HG03558 (cell line): ENCODE data around the gene SMARCC2.
"Not testable (repeated sequence)": the region's sequence is repeated elsewhere in the genome, so short reads cannot be mapped to it uniquely, and the experiment has no call there.

Source experiments
- ATAC-seq: cut with Tn5 transposase; IDR thresholded peaks from one replicate; pipeline ENCODE4 v1.9.1; 2021; ENCODE audit warnings: moderate number of reproducible peaks; ENCODE audit not compliant: unreplicated experiment; ENCODE audit errors: extremely low read depth

Gene SMARCC2

GRCh38 chr12:56213878-56214277 lies 24.6 kb upstream of the SMARCC2 start:
- ATAC-seq, result no peak

DNA sequence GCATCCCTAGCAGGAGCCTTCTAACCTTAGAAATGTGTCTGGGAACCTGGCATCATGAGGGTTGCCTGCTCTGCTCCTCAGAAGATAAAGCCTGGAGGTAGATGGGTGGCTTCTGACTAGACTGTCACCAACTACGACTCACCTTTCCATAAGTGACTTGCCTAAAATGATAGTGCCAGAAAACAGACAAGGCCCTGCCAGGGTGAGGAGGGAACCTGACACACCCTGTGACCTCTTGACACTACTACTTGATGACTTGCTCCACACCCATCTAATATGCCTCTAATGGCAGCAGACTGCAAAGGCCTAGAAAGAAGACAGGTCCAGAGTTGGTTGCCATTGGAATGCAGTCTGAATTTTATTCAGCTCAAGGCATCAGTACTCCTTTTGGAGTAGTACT lies 23.1 kb upstream of the SMARCC2 start:
- ATAC-seq, result no peak

GRCh38 chr12:56208006-56208405 lies 18.7 kb upstream of the SMARCC2 start:
- ATAC-seq, result no peak

GRCh38 chr12:56206452-56207166 lies 17.3 kb upstream of the SMARCC2 start:
- no peak for ATAC-seq

DNA sequence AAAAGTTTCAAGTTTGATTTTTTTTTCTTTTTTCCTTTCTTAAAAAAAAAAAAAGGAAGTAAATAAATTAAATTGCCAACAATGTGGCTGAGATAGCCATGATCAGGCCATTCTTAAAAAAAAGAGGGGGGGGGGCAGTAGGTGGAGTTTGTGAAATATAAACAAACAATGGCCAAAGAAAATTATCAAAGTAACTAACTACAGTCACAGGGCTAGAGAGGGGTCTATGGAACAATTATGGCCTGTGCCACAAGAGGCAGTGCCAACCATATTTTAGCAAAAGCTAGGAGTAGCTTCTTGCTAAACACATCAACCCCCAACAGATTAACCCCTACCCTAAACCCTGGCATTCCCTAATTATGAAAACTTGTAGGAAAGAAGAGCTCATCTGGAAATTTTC lies 16.2 kb upstream of the SMARCC2 start:
- ATAC-seq, result no peak

DNA sequence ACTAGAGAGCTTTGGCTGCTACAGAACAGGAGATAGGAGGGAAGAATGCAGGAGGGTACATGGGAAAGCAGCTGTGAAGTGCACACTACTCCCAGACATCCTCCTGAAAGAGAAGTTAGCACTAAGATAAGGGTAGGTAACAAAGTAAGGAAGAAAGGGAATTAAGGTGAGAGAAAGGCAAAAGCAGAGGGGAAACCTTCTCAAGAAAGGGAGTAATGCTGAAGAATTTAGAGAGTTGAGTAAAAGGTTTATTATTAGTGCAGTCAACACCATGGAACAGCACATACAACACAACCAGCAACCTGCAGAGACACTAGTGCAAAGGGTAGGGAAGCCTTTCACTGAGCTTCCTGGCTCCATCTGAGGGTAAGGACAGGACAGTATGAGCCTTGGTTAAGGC lies 15.0 kb upstream of the SMARCC2 start:
- ATAC-seq, result no peak

- ATAC-seq, result no peak
Observed at GRCh38 chr12:56202838-56203237, 13.6 kb upstream of the SMARCC2 start.

DNA sequence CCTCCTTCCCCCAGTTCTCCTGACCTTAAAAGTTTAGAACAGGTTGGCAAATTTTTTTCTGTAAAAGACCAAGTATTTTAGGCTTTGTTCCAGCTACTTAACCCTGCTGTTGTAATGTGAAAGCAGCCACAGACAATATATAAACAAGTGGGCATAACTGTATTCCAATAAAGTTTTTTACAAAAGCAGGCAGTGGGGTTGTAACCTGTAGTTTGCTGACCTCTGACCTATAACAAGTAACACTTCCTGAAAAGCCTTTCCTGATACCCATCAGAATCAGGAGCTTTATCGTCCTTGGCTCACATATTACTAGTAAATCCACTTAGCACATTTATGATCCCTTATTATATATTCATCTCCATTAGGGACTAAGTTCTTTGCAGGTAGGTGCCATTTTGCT lies 13.1 kb upstream of the SMARCC2 start:
- ATAC-seq, result no peak

DNA sequence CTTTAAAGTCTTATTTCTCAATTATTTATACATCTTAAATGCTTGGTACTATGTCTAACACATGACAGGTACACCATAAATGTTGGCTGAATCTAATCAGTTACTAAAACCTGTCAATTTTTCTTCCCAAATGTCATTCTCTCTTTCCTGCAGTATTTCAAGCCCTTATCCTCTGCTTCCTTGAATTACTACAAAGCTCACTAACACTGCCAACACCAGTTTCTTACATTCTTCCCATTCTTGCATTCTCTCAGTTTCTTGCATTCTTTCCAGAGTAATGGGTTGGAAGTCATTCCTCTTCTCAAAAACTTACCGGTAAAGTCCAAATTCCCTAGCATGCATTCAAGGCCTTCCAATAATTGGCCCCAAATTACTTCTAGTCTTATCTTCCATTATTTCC lies 9.6 kb upstream of the SMARCC2 start:
- no peak for ATAC-seq

GRCh38 chr12:56197921-56198635 lies 8.8 kb upstream of the SMARCC2 start:
- ATAC-seq, result no peak

DNA sequence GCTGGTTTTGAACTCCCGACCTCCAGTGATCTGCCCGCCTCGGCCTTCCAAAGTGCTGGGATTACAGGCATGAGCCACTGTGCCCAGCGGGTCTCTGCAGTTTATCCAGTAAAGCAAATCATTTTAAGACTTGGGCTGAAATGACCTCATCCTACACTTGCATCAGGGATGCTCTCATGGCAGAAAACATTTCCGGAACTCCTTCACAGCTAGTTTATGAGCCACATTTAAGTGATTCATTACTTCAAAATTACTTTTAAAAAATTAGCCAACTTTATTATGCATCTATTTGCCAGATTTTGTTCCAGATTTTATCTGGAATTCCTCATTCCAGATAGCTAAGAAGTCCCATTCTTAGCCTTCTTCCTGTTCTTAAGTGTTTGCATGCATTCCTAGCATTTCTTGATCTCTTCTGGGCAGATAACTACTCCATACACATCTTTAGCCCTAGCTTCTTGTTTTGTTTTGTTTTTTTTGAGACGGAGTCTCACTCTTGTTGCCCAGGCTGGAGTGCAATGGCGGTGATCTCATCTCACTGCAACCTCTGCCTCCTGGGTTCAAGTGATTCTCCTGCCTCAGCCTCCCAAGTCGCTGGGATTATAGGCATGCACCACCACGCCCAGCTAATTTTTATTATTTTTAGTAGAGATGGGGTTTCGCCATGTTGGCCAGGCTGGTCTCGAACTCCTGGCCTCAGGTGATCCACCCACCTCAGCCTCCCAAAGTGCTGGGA lies 7.7 kb upstream of the SMARCC2 start:
- not testable (repeated sequence) for ATAC-seq

- no peak for ATAC-seq
Observed at GRCh38 chr12:56193025-56193578, 3.8 kb upstream of the SMARCC2 start.

- ATAC-seq, result no peak
Observed at GRCh38 chr12:56192582-56192981, 3.3 kb upstream of the SMARCC2 start.

GRCh38 chr12:56190695-56191155 lies 1.4 kb upstream of the SMARCC2 start:
- ATAC-seq, result no peak

GRCh38 chr12:56189918-56190694 lies 823 bp upstream of the SMARCC2 start:
- ATAC-seq, result no peak

- no peak for ATAC-seq
Observed at GRCh38 chr12:56188778-56189098, 545 bp downstream of the SMARCC2 start.

DNA sequence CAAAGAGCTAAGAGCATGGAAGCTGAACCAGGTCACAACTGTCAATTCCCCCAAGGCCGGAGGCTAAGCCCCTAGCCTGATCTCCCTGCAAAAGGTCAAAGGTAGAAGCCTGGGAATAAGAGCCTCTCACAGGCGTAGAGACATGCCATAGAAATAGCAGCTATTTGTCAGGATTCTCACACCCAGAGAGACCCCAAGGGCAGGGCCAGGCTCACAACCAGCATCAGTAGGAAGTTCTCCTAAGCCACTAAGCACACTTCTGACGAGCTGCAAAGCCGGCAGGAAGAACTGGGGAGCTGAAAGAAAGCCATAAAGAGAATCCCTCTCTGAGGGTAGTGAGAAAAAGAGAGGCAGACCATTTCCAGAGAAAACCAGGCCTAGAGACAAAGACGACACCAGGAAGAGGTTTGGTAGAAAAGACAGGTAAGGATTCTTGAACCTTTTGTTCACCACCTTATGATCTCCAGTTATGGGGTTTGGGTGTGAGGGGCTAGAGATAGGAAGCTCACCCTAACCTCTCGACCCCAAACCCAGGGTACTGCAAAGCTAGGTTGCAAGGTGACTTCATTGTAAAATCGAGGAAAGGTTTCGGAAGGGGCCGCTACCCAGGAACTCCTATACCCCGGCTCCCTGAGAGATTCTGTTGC lies 1.0 kb downstream of the SMARCC2 start:
- ATAC-seq, result no peak

DNA sequence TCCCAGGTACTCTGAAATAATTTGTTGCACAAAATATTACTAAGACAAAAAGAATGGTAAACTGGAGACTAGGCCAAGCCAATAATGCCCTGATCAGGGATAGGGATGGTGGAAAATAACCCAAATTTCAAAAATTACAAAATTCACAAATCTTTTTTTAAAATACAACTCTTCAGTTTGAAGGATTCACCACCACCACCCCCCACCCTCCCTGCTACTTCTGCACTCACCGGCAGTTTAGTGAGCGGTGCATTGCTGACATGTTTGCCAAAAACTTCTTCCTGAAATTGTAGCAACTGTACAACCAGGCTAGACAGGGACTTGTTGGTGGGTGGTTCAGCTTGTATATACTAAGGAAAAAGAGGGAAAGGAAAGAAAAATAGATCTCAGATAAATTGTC lies 2.3 kb downstream of the SMARCC2 start:
- no peak for ATAC-seq

- ATAC-seq, result no peak
Observed at GRCh38 chr12:56178347-56178746, 10.9 kb downstream of the SMARCC2 start.

DNA sequence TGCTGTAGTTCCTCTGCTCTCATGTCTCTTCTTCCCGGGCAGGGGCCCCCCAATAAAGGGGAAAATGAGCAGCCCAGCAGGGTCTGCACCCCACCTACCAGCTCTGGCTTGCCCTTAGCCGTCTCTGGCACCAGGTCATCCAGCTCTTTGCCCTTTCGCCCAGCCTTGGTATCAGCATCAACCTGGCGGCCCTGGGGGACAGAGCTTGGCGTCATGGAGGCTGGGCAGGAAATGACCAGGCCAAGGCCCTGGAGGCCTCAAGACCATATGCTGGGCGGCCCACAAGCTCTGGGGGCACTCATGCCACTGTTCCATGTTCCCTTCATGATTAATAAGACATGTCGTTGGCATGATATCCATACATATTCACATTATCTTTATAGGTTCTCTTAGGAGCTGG lies 16.4 kb downstream of the SMARCC2 start:
- ATAC-seq, result no peak
